Mucosa of descending colon (tissue), 3 donors: ENCODE measurements around the gene TNRC6C. TPM values are rescaled to one million over a fixed set of nuclear protein-coding genes. Genes with fewer than 3 reads are reported as not detected.

Experiments used
- ATAC-seq: fragments of 200-7000 bp; cut with Tn5 transposase; one replicate; pipeline ENCODE4 v1.9.1; 2020; ENCODE audit warnings: mild to moderate bottlenecking, moderate library complexity
- DNase-seq, 3 donors: peaks; one replicate each; pipeline ENCODE4 v3.0.0-alpha.2; 2020
- H3K36me3 ChIP-seq: fragments of 200-600 bp; one replicate; pipeline ENCODE4 v1.8.0; 2021; ENCODE audit warnings: low read depth, mild to moderate bottlenecking
- H3K4me1 ChIP-seq: fragments of 200-600 bp; one replicate; pipeline ENCODE4 v1.8.0; 2021; ENCODE audit warnings: low read depth, mild to moderate bottlenecking
- H3K4me3 ChIP-seq: fragments of 200-600 bp; one replicate; pipeline ENCODE4 v1.8.0; 2021; ENCODE audit warnings: mild to moderate bottlenecking
- H3K9me3 ChIP-seq: fragments of 200-600 bp; one replicate; pipeline ENCODE4 v1.8.0; 2021; ENCODE audit warnings: mild to moderate bottlenecking
- CTCF ChIP-seq: fragments of 200-600 bp; IDR thresholded peaks from one replicate; pipeline ENCODE4 v1.8.0; 2022; ENCODE audit warnings: antibody characterized with exemption, mild to moderate bottlenecking
- intact Hi-C, 2 donors: fragments of 100-400 bp; cut with DNase I in 1 of 2; cut with micrococcal nuclease in 1 of 2; formaldehyde crosslinking; loops; one replicate each; pipeline versions ENCODE4 v1.11.0 to v1.11.1; 2022; cut with DNase I, micrococcal nuclease
- total RNA-seq, 3 donors: library from RNA; stranded (reverse); fragmentation: NEBNext Ultra II Directional in 2 of 3; extraction: Animal tissue kit (Norgen Biotek cat#: 25700) in 2 of 3; gene quantifications; one replicate each; pipeline versions ENCODE4 v1.2.1 to v1.2.4, GENCODE V29; 2021 to 2023
- donor health status: DM: no; HTN: no; CAD: no; lungs with moderate emphysema.
- donor health status: DM: no; HTN: no; CAD: no.
- donor health status: DM: no; HTN: yes; CAD: no.

TNRC6C gene
- total RNA-seq, 3 donors from 2014 or later = 13.7 to 32.6 (median 20.7) TPM

DNA sequence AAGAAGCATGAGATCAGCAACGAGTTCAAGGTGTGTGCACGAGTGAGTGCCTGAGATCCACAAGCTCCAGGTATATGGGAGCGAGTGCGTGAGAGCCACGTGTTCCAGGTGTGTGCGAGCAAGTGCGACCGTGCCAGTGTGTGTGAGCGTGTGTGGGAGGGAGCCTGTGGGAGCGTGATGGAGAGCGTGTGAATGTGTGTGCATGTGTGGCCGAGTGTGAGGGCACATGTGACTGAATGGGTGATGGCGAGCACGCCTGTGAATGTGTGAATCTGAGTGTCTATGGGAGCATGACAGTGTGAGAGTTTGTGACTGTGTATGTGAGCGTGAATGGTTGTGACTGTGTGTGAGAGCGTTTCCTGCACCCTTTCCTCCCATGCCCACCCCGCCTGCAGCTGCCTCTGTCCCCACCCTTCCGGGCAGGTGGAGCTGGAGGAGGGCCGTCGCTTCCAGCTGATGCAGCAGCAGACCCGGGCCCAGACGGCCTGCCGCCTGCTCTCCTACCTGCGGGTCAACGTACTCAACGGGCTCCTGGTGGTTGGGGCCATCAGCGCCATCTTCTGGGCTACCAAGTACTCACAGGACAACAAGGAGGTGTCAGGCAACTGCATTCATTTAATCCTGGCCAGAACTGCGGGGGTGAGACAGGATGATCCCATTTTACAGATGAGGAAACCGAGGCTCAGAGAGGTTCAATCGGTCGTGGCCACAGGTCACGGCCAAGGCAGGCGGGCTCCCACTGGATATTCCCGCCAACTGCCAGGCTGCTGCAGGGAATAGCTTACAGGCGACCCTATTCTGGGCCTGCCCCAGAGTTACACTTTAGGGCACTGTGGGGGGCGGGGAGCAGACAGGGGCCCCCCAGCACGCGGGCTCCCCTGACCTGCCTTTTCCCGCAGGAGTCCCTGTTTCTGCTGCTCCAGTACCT lies 175.7 kb downstream of the TNRC6C start:
- Histone ChIP-seq H3K4me1 (peaks cover 39% of the 10 kb centered on the region), H3K4me3 (no peak overlapping the region), H3K36me3 (no peaks in the 10 kb centered on the region), H3K9me3 (no peaks in the 10 kb centered on the region)
- DNase-seq (peak; percentile 79 to 89 (median 83)), ATAC-seq (peak; percentile 52)
- intact Hi-C loops = no loop called here
- peak; percentile 14 for TF ChIP-seq CTCF

GRCh38 chr17:78134899-78135385 lies 176.4 kb downstream of the TNRC6C start:
- Histone ChIP-seq H3K36me3 (no peaks in the 10 kb centered on the region), H3K9me3 (no peaks in the 10 kb centered on the region), H3K4me3 (no peak overlapping the region), H3K4me1 (peaks cover 35% of the 10 kb centered on the region)
- no peak for ATAC-seq
- intact Hi-C loops = no loop called here
- TF ChIP-seq CTCF = no peak
- DNase-seq = peak in 1 of 3 donors; percentile 37

DNA sequence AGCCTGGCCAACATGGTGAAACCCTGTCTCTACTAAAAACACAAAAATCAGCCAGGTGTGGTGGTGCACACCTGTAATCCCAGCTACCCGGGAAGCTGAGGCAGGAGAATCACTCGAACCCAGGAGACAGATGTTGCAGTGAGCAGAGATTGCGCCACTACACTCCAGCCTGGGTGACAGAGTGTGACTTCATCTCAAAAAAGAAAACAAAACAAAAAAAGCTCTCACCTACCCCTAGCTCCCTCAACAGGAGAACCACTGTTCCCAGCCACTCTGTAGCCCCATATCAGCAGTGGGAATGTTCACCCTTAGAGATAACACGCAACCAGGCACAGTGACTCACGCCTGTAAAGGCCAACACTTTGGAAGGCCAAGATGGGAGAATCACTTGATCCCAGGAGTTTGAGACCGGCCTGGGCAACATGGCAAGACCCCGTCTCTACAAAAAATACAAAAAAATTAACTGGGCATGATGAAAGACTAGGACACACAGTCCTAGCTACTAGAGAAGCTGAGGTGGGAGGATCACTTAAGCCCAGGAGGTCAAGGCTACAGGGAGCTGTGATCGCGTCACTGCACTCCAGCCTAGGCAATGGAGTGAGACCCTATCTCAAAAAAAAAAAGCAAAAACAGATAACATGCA lies 177.5 kb downstream of the TNRC6C start:
- Histone ChIP-seq H3K9me3 (no peaks in the 10 kb centered on the region), H3K4me1 (peaks cover 42% of the 10 kb centered on the region), H3K4me3 (no peak overlapping the region), H3K36me3 (no peaks in the 10 kb centered on the region)
- ATAC-seq = no peak
- DNase-seq = no peak
- intact Hi-C loops = no loop called here
- no peak for TF ChIP-seq CTCF

DNA sequence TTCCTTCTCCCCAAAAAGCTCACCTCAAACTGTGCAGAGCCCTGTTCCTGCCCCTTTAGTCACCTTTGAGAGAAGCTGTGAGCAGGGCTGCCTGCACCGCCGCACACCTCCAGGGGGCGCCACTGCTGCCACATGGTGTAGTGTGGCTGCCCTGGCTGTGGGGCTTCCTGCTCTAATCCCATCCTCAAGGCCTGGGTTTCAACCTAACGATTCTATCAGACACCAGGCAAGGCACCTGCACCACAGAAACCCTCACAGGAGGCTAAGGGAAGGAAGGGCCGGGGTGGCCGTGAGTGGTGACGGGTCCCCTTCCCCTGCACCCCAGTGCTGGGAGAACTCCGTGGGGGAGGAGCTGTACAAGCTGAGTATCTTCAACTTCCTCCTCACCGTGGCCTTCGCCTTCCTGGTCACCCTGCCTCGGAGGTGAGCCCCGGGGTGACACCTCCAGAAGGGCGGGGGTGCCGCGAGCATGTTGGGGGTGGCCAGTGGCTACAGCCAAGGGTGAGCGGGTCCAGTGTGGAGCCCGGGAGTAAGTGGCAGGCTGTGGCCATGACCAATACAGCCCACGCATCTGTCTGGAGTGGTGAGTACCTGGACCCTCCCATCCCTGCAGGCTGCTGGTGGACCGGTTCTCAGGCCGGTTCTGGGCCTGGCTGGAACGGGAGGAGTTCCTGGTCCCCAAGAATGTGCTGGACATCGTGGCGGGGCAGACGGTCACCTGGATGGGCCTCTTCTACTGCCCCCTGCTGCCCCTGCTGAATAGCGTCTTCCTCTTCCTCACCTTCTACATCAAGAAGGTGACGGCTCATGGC lies 179.1 kb downstream of the TNRC6C start:
- no peaks in the 10 kb centered on the region for H3K9me3 ChIP-seq
- intact Hi-C loops = no loop called here
- H3K4me3 ChIP-seq = no peak overlapping the region
- ATAC-seq (no peak), DNase-seq (peak in 2 of 3 donors; percentile 60 to 76)
- H3K36me3 ChIP-seq = no peaks in the 10 kb centered on the region
- TF ChIP-seq CTCF = no peak
- peaks cover 43% of the 10 kb centered on the region for H3K4me1 ChIP-seq
